GM11168 (cell line): Measurements from ENCODE around the gene CWC27.

ENCODE experiments used
- in situ Hi-C: fragments of 300-500 bp; cut with MboI; formaldehyde crosslinking; loops from one replicate; pipeline ENCODE4 v1.12.0; 2022; ENCODE audit warnings: low sequenced_read_pairs; ENCODE audit not compliant: unreplicated experiment

Gene CWC27

GRCh38 chr5:64768358-64769312 lies at the start of gene CWC27, which contains the start of gene SREK1IP1:
TSS of gene CWC27 (plus strand) at chr5:64768930. CDS start at chr5:64769147, 217 bp downstream.
TSS of gene SREK1IP1 (minus strand) at chr5:64768691. CDS start at chr5:64768517, 174 bp downstream.
- in situ Hi-C loops, result no loop called here

GRCh38 chr5:64722588-64722987 lies 46.1 kb upstream of the CWC27 start:
- in situ Hi-C loops, result no loop called here

DNA sequence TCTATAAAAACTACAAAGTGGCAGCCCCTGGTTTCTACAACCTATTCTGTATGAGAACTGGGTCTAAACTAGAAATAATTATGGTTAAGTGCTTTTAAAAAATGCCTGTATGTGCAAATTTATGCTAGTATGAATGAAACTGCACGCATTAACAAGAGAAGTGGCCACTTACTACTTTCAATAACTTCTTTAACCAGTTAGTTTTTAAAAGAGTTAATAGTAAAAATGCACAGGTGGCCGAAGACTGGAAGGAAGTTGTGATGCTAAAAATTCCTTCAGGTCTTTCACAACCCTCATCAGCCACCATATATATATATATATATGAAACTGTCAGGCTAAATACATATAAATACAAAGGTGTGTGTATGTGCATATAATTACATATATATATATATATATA lies 41.6 kb upstream of the CWC27 start:
- in situ Hi-C loops, result no loop called here

DNA sequence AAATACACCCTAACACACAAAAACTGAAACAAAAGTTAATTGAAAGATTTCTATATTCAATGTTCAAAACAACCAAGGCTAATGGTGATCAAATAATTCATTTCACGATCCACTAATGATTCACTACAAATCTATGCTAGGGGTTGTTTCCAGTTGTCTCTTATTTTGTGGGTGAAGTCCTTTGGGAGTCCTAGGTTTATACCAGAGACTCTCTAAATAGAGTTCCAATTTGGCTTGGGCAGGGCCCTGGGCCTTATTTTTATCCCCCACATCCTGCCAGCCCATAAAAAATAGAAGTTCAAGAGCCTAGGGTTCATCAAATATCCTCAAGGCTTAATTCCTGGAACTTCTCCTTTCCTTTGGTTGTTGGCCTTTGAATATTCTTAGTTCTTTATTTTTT lies 26.3 kb upstream of the CWC27 start:
- in situ Hi-C loops, result no loop called here

- in situ Hi-C loops, result no loop called here
These were observed 25.9 kb upstream of the CWC27 start for GRCh38 chr5:64742821-64743220.

- in situ Hi-C loops, result no loop called here
These were observed 23.8 kb upstream of the CWC27 start for GRCh38 chr5:64744914-64745313.

DNA sequence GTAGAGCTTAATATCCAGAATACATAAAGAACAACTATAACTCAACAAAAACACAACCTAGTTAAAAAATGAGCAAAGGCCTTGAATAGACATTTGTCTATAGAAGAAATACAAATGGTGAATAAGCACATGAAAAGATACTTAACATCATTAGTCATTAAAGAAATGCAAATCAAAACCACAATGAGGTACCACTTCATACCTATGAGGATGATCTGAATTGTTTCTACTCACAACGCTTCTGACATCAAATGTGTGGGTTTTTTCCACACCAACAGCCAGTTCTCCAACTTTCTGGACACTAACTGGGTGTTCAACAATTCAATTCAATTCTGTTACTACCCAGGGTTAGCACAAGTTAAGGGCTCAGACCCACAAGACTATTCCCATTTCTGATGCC lies 22.3 kb upstream of the CWC27 start:
- in situ Hi-C loops, result no loop called here

DNA sequence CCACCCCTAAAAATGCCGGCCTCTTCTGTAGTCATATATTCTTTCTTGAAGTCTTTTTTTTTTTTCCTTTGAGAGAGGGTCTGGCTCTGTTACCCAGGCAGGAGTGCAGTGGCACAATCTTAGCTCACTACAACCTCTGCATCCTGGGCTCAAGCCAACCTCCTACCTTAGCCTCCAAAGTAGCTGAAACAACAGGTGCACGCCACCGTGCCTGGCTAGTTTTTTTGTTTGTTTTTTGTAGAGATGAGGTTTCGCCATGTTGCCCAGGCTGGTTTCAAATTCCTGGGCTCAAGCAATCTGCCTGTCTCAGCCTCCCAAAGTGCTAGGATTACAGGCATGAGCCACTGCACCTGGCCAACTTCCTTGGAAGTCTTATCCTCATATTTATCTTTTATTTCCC lies 19.3 kb upstream of the CWC27 start:
- in situ Hi-C loops, result no loop called here

- in situ Hi-C loops, result no loop called here
These were observed 14.7 kb upstream of the CWC27 start for GRCh38 chr5:64754066-64754465.

DNA sequence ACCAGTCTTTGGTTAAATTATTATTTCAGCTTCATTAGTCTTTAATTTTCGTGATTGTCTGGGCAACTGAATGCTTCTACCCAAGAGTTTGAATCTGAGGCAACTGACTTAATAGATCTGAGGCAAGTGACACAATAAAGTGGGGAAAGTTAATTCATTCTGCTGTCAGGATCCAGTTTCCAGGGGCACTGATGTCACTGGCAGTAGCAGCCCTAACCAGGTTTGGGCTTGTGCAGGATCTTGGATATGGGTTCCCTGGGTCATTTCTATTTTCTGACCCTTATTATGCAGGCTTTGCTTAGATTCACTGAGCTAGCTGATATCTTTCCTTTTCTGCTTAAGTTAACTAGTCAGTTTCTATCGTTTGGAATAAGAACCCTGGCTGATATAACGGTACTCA lies 9.8 kb upstream of the CWC27 start:
- in situ Hi-C loops, result no loop called here

DNA sequence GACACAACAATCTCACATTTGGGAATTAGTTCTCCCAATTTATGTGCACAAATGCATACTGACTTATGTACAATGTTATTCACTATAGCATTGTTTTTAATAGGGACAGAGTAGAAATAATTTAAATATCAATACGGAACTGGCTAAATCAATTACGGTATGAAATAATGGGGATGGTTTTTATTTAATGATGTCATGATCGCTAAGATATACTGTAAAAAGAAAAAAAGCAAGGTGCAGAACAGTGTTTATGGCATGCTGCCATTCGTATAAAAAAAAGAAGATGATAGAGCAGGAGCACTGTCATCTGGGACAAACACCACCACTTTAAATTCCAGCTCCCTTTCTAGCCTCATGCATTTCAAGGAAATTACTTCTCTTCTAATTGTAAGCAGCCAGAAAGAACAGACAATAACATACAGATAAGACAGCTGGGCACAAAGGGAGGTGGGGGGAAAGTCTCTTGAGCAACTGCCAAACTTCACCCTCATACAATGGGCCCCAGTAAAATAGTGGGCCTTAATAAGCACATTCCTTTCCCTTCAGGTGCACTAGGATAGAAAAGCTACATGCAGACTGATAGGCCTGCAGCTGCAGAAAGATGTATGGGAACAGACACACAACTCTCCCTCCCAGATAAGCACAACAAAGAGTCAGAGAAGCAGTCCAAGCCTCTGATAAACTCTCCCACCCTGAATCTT lies 8.6 kb upstream of the CWC27 start:
- in situ Hi-C loops, result no loop called here

DNA sequence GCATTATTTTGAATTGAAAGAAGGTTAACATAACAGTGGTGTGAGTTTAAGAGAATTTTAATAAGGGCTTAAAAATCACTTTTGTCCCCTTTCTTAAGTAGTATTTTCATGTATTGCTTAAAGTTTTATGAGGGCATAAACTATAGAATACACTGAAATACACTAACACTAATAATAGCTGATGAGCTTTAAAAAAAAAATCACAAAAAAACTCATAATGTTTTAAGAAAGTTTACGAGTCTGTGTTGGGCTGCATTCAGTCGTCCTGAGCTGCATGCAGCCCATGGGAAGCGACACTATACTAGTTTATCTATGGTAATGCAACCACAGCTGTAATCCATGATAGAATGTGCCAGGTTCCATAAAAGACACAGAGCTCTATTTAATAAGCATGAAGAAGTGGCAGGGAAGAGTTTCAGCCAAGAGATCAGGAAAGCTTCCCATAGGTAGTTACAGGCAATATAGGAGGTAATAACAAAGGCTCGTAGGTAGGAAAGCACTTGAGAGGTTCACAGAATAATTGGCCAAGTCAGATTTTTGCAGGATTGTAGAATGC lies 4.7 kb upstream of the CWC27 start:
- in situ Hi-C loops, result no loop called here

GRCh38 chr5:64765804-64766504 lies 2.8 kb upstream of the CWC27 start:
- in situ Hi-C loops, result no loop called here

- in situ Hi-C loops, result no loop called here
These were observed 1.8 kb upstream of the CWC27 start for GRCh38 chr5:64766941-64767340.

- in situ Hi-C loops, result no loop called here
These were observed 772 bp upstream of the CWC27 start for GRCh38 chr5:64767959-64768357.

DNA sequence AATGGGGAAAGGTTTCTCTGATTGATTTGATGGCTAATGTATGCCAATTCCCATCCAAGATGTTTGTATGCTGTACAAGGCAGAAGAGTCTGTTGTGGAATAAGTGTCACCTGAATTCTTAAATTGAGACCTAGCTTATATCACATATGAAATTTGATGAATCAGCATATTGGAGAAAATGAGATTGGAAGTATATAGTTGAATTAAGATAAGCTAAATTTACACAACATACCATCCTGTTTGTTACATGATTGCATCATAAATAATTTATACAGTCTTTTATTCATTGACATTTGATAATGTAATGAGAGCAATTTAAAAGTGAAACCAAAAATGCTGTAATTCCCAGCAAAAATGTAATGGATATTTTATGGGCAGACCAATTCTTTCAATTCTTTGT lies 1.1 kb downstream of the CWC27 start:
- in situ Hi-C loops, result no loop called here

- in situ Hi-C loops, result no loop called here
These were observed 3.0 kb downstream of the CWC27 start for GRCh38 chr5:64771736-64772135.

DNA sequence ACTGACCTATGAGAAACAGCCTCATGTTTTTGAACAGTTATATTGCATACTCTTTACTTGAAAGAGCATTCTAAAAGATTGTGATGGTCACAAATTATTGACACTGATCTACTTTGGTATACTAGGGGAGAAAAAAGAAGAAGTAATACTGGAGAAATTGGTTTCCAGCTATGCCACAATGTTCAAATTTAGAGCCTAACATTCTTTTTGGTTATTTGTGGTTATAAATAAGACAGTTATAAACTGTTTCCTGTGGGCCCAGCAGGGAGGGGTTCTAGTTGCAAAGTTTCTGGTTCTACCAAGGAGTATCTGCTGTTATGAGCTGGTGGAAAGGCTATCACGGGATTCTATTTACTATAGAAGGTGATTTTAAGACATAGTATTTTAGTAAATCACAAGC lies 4.8 kb downstream of the CWC27 start:
- in situ Hi-C loops, result no loop called here

DNA sequence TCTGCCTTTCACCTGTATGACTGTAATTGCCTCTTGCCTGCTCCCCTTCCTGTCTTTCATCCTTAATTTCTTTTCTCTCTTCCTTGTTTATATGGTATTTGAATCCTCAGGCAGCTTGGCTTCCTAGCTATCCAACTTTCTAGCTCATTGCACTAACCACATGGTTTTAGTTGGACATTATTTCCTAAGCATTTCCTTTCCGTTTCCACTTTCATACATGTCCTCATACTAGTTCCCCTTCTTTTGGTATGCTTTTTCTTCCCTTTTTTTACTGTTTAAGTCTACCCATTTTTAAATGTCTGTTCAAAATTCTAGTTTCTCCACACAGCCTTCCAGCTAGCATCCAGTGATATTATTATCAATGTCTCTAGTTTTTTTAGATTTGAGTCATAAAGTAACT lies 6.6 kb downstream of the CWC27 start:
- in situ Hi-C loops, result no loop called here

GRCh38 chr5:64784451-64785025 lies 15.8 kb downstream of the CWC27 start:
- in situ Hi-C loops, result loop anchor here (5.0 kb wide), 1 partner anchor 152 kb away; no protein-coding TSS in a partner anchor
